Testis (tissue), 2 donors: ENCODE results near the gene AHCY.
"Not testable (repeated sequence)": the region's sequence is repeated elsewhere in the genome, so short reads cannot be mapped to it uniquely, and the experiment has no call there.

Source experiments
- POLR2A ChIP-seq: fragments of 450-650 bp; IDR thresholded peaks from one replicate; pipeline ENCODE4 v1.6.1; 2017; ENCODE audit warnings: antibody characterized with exemption, mild to moderate bottlenecking, moderate library complexity
- TF ChIP-seq, protein P1 (sequence below), 3 experiments: fragments of 450-650 bp in 2 of 3; fragments of 200-600 bp in 1 of 3; sonication (generic) in 1 of 3; IDR thresholded peaks; one replicate each; pipeline ENCODE4 v1.5.1; 2016 to 2019; ENCODE audit warnings: antibody characterized with exemption in 3 of 3, mild to moderate bottlenecking in 2 of 3, moderate library complexity in 1 of 3

- TF ChIP-seq, protein P1, sequence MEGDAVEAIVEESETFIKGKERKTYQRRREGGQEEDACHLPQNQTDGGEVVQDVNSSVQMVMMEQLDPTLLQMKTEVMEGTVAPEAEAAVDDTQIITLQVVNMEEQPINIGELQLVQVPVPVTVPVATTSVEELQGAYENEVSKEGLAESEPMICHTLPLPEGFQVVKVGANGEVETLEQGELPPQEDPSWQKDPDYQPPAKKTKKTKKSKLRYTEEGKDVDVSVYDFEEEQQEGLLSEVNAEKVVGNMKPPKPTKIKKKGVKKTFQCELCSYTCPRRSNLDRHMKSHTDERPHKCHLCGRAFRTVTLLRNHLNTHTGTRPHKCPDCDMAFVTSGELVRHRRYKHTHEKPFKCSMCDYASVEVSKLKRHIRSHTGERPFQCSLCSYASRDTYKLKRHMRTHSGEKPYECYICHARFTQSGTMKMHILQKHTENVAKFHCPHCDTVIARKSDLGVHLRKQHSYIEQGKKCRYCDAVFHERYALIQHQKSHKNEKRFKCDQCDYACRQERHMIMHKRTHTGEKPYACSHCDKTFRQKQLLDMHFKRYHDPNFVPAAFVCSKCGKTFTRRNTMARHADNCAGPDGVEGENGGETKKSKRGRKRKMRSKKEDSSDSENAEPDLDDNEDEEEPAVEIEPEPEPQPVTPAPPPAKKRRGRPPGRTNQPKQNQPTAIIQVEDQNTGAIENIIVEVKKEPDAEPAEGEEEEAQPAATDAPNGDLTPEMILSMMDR (IDR thresholded peaks at IDR 0.05), result not testable (repeated sequence)
- not testable (repeated sequence) for TF ChIP-seq POLR2A
Observed at GRCh38 chr20:34263468-34263867, 39.7 kb downstream of the AHCY start.
